GM20000 (cell line): ENCODE measurements around the gene PTCHD1.

Experiments
- DNase-seq: peaks from one replicate; pipeline ENCODE4 v3.0.0; 2012; ENCODE audit warnings: low spot score
- CTCF ChIP-seq: IDR thresholded peaks from 2 replicates; pipeline ENCODE4 v1.5.1; 2012; ENCODE audit warnings: mild to moderate bottlenecking, control low read depth; ENCODE audit errors: extremely low read depth, missing control alignments

Gene PTCHD1

GRCh38 chrX:23398570-23398969, 63.9 kb downstream of the PTCHD1 start:
- TF ChIP-seq CTCF = no peak
- DNase-seq = no peak

- TF ChIP-seq CTCF = no peak
- DNase-seq = no peak
Measured at GRCh38 chrX:23403849-23404248, 69.2 kb downstream of the PTCHD1 start.

- no peak for DNase-seq
- no peak for TF ChIP-seq CTCF
Measured at GRCh38 chrX:23422912-23423311, 88.3 kb downstream of the PTCHD1 start.

- DNase-seq = no peak
- no peak for TF ChIP-seq CTCF
Measured at GRCh38 chrX:23434356-23434884, 99.8 kb downstream of the PTCHD1 start.

- no peak for TF ChIP-seq CTCF
- DNase-seq = no peak
Measured at GRCh38 chrX:23435108-23435507, 100.5 kb downstream of the PTCHD1 start.

GRCh38 chrX:23435575-23435974, 100.9 kb downstream of the PTCHD1 start:
- no peak for TF ChIP-seq CTCF
- no peak for DNase-seq

GRCh38 chrX:23436875-23437274, 102.2 kb downstream of the PTCHD1 start:
- DNase-seq = no peak
- no peak for TF ChIP-seq CTCF
